Lower leg skin (tissue), 3 donors: ENCODE measurements around the gene ADNP.

ENCODE experiments used
- CTCF ChIP-seq, 3 donors: fragments of 450-650 bp; IDR thresholded peaks; one replicate each; pipeline ENCODE4 v1.5.1; 2016; ENCODE audit warnings: antibody characterized with exemption in 3 of 3, mild to moderate bottlenecking in 3 of 3, moderate library complexity in 2 of 3
- POLR2A ChIP-seq, 2 donors: fragments of 450-650 bp; IDR thresholded peaks; one replicate each; pipeline ENCODE4 v1.6.1; 2016 to 2017; ENCODE audit warnings: antibody characterized with exemption in 2 of 2, mild to moderate bottlenecking in 1 of 2, moderate library complexity in 1 of 2

GRCh38 chr20:50957276-50957675 is 26.0 kb upstream of the ADNP start:
- no peak for TF ChIP-seq POLR2A (IDR thresholded peaks at IDR 0.05)
- no peak for TF ChIP-seq CTCF (IDR thresholded peaks at IDR 0.05)
